Measurements from ENCODE around the gene PABPC1L. TPM values are rescaled to one million over a fixed set of nuclear protein-coding genes. Genes with fewer than 3 reads are reported as not detected.

PABPC1L gene
- total RNA-seq, 1 donor from 2014 or later, result 0.64 TPM

- DNase-seq (ENCODE audit: low read depth in 2 of 2), result peak; percentile 76 to 93
Measured at GRCh38 chr20:44966030-44966961, 56.4 kb downstream of the PABPC1L start, which contains the start of gene STK4. Gene STK4 (plus strand): TSS chr20:44966512. CDS start chr20:44966569, 57 bp downstream.

- no peak for DNase-seq (ENCODE audit: low read depth in 2 of 2)
Measured at GRCh38 chr20:44967207-44967807, 57.4 kb downstream of the PABPC1L start.

GRCh38 chr20:44969300-44969894 is 59.5 kb downstream of the PABPC1L start:
- peak in 1 of 2 donors; percentile 36 for DNase-seq (ENCODE audit: low read depth in 2 of 2)

DNA sequence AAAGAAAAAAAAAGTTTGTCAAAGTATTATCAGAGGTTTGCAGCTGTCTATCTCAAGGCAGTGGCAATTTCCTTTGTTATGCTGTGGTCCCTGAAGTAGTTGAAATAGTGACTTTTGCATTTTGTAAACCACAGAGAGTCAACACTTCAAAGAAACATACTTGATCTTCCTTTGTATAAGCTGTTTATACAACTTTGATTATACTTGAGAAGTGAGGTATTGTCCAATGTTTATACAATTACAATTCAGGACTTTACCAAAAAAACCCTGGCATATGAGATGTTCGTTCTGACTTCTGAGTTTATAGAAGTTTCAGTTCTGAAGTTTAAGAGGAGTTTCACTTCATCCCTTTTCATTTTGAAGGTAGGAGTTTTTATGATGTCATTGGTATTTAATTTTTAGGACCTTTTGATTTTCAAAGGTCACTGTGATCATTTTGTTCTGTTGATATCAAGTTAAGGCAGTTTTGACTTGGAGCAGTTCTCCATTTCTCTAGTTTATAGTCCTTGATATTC is 60.4 kb downstream of the PABPC1L start:
- DNase-seq (ENCODE audit: low read depth in 2 of 2), result peak in 1 of 2 donors; percentile 27

- DNase-seq (ENCODE audit: low read depth in 2 of 2), result no peak
Measured at GRCh38 chr20:44973053-44973452, 63.2 kb downstream of the PABPC1L start.

- no peak for DNase-seq (ENCODE audit: low read depth in 2 of 2)
Measured at GRCh38 chr20:44976698-44977097, 66.8 kb downstream of the PABPC1L start.

- peak; percentile 32 to 55 for DNase-seq (ENCODE audit: low read depth in 2 of 2)
Measured at GRCh38 chr20:44979090-44979621, 69.3 kb downstream of the PABPC1L start.

- DNase-seq (ENCODE audit: low read depth in 2 of 2), result no peak
Measured at GRCh38 chr20:44981736-44982406, 72.0 kb downstream of the PABPC1L start.

DNA sequence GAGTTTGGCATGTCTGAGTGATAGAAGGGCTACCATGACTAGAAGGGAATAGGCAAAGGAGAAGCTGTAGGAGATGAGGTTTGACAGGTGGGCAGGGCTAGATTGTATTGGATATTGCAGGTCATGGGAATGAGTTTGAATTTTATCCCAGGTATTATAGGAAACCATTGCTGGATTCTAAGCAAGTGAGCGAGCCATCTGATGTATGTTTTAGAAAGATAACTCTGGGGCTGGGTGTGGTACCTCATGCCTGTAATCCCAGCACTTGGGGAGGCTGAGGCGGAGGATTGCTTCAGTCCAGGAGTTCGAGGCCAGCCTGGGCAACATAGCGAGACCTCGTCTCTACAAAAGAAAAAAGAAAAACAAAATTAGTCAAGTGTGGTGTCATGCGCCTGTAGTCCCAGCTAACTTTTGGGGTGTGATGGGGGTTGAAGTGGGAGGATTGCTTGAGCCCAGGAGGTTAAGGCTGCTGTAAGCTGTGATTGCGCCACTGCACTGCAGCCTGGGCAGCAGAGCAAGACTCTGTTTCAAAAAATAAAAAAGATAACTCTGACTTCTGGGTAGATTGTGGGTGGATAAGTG is 73.3 kb downstream of the PABPC1L start:
- DNase-seq (ENCODE audit: low read depth in 2 of 2), result no peak

- DNase-seq (ENCODE audit: low read depth in 2 of 2), result no peak
Measured at GRCh38 chr20:44988631-44989171, 78.8 kb downstream of the PABPC1L start.

Other genes with a start within 250 kb of the PABPC1L start
- not detected in 2 replicates for gene CCN5, start 194.7 kb upstream of the PABPC1L start, total RNA-seq
- gene KCNK15, start 164.2 kb upstream of the PABPC1L start, total RNA-seq, result not detected in 2 replicates
- not detected in 2 replicates for gene RIMS4, start 99.5 kb upstream of the PABPC1L start, total RNA-seq
- 92.7 and 117 TPM in 2 replicates for gene YWHAB, start 24.4 kb upstream of the PABPC1L start, total RNA-seq
- gene TOMM34, start 50.3 kb downstream of the PABPC1L start, total RNA-seq, result 14.0 and 20.5 TPM in 2 replicates
- gene STK4, start 56.5 kb downstream of the PABPC1L start, total RNA-seq, result 13.7 and 14.3 TPM in 2 replicates
- gene KCNS1, start 191.1 kb downstream of the PABPC1L start, total RNA-seq, result under 0.01 and 0.25 TPM in 2 replicates
- not detected in 2 replicates for gene WFDC5, start 205.1 kb downstream of the PABPC1L start, total RNA-seq
- not detected in 2 replicates for gene WFDC12, start 214.4 kb downstream of the PABPC1L start, total RNA-seq

Data from dermis microvascular lymphatic vessel endothelial cell (primary cell).